Uterus (tissue), 4 donors: ENCODE data around the gene ZDHHC9. TPM values are rescaled to one million over a fixed set of nuclear protein-coding genes. Genes with fewer than 3 reads are reported as not detected.

Experiments
- DNase-seq, 2 donors: peaks; one replicate each; pipeline ENCODE4 v3.0.0-alpha.2; 2019 to 2020
- H3K27ac ChIP-seq, 2 donors: fragments of 200-600 bp; sonication (generic); 1 replicate in 1 of 2; 2 replicates in 1 of 2; pipeline ENCODE4 v1.5.1; 2016 to 2018
- H3K27me3 ChIP-seq, 2 donors: fragments of 200-600 bp; sonication (generic); one replicate each; pipeline ENCODE4 v1.5.1; 2018 to 2019; ENCODE audit warnings: control low read depth in 1 of 2
- H3K36me3 ChIP-seq, 2 donors: fragments of 200-600 bp; sonication (generic); one replicate each; pipeline ENCODE4 v1.5.1; 2019; ENCODE audit warnings: control low read depth in 1 of 2
- H3K4me1 ChIP-seq, 2 donors: fragments of 200-600 bp; sonication (generic); one replicate each; pipeline ENCODE4 v1.5.1; 2018 to 2019; ENCODE audit warnings: control low read depth in 1 of 2
- H3K4me3 ChIP-seq, 2 donors: fragments of 200-600 bp; sonication (generic); 1 replicate in 1 of 2; 2 replicates in 1 of 2; pipeline ENCODE4 v1.5.1; 2018 to 2019; ENCODE audit warnings: mild to moderate bottlenecking in 1 of 2
- H3K9me3 ChIP-seq, 2 donors: fragments of 200-600 bp; sonication (generic); one replicate each; pipeline ENCODE4 v1.5.1; 2019; ENCODE audit warnings: control low read depth in 1 of 2
- POLR2A ChIP-seq, 2 donors: fragments of 450-650 bp; IDR thresholded peaks; one replicate each; pipeline ENCODE4 v1.6.1; 2016; ENCODE audit warnings: antibody characterized with exemption in 2 of 2, mild to moderate bottlenecking in 1 of 2, moderate library complexity in 1 of 2
- intact Hi-C: fragments of 100-400 bp; cut with DNase I; formaldehyde crosslinking; loops from one replicate; pipeline ENCODE4 v1.15.1; 2023; ENCODE audit warnings: low total_unique reads
- small RNA-seq: library from RNA; depleted of rRNA; stranded (forward); fragments of <200 nt; gene quantifications from one replicate; pipeline ENCODE3, GENCODE V24; 2016
- total RNA-seq, 4 donors: library from RNA; depleted of rRNA in 3 of 4; stranded (reverse); fragments of >200 nt in 3 of 4; gene quantifications; one replicate each; pipeline versions ENCODE4 v1.1.0 to v1.2.4, GENCODE V29; 2014 to 2023
- TF ChIP-seq, protein P1 (sequence below), 4 experiments: fragments of 200-600 bp in 2 of 4; fragments of 450-650 bp in 2 of 4; sonication (generic) in 2 of 4; IDR thresholded peaks; one replicate each; pipeline ENCODE4 v1.5.1; 2016 to 2019; ENCODE audit warnings: antibody characterized with exemption in 4 of 4, mild to moderate bottlenecking in 2 of 4, moderate library complexity in 1 of 4
- donor health status: DM: yes; HTN: yes; CAD: no.

ZDHHC9 gene
- total RNA-seq, 4 donors from 2014 or later: 9.1 to 18.1 (median 14.7) TPM

DNA sequence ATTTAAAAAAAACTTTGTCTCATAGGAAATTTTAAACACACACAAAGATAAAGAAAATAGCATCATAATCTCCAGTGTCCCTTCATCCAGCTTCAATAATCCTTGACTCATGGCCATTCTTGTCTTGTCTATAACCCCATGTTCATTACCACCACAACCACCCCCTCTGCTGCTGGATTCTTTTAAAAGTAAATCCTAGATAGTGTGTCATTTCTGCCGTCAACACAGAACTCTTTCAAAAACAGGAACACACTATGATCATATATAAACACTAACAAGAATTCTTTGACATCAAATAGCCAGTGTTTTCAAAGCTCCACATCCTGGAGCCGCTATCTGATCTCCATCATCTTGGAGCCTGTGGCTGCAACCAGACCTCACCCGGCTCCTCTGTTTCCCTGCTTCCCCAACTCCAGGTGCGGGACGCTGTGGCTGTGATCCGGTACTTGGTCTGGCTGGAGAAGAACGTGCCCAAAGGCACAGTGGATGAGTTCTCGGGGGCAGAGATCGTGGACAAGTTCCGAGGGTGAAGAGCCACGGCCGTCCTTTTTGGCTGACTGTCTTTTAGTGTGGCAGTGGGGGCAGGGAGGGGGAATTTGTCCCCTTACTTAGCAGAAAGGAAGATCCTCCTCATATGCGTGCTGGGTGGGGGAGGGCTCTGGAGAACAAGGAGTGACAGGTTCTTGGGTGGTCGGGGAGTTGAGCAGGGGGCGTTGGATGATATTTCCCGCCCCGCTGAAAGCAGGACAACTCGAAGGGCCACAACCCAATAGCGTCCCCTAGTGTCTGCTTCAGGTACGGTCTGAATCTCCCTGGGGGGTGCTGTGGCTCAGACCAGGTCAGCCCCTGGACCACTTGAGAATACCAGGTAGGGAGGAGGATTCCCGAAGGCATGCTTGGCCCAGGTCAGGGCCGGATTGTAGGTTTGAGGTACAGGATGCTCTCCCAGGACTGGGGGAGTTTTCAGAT lies 89.3 kb downstream of the ZDHHC9 start:
- Histone ChIP-seq H3K36me3 (no peaks in the 10 kb centered on the region), H3K4me1 (no peaks in the 10 kb centered on the region), H3K9me3 (no peaks in the 10 kb centered on the region), H3K4me3 (no peak overlapping the region), H3K27me3 (no peaks in the 10 kb centered on the region), H3K27ac (no peak overlapping the region)
- TF ChIP-seq, protein P1, sequence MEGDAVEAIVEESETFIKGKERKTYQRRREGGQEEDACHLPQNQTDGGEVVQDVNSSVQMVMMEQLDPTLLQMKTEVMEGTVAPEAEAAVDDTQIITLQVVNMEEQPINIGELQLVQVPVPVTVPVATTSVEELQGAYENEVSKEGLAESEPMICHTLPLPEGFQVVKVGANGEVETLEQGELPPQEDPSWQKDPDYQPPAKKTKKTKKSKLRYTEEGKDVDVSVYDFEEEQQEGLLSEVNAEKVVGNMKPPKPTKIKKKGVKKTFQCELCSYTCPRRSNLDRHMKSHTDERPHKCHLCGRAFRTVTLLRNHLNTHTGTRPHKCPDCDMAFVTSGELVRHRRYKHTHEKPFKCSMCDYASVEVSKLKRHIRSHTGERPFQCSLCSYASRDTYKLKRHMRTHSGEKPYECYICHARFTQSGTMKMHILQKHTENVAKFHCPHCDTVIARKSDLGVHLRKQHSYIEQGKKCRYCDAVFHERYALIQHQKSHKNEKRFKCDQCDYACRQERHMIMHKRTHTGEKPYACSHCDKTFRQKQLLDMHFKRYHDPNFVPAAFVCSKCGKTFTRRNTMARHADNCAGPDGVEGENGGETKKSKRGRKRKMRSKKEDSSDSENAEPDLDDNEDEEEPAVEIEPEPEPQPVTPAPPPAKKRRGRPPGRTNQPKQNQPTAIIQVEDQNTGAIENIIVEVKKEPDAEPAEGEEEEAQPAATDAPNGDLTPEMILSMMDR (IDR thresholded peaks at IDR 0.05): no peak
- no peak for TF ChIP-seq POLR2A (IDR thresholded peaks at IDR 0.05)
- DNase-seq: no peak
- intact Hi-C loops: no loop called here

Small RNA genes lying within 50 kb of the gene (small RNA-seq; reads per million reads assigned to genes)
- gene RF00017: not detected

Other genes with a start within 250 kb of the ZDHHC9 start
- 1 to 10 TPM in 2 of 4 donors, not detected in 2; 1.3 to 2.6 TPM for gene APLN, start 188.9 kb downstream of the ZDHHC9 start, total RNA-seq
- gene XPNPEP2, start 104.9 kb downstream of the ZDHHC9 start, total RNA-seq: 1 to 10 TPM; 2.9 to 4.6 (median 3.9) TPM
- gene SASH3, start 63.9 kb downstream of the ZDHHC9 start, total RNA-seq: 1 to 10 TPM in 3 of 4 donors, under 1 TPM in 1; 0.26 to 4.1 (median 2.9) TPM
- gene UTP14A, start 62.3 kb upstream of the ZDHHC9 start, total RNA-seq: 10 to 100 TPM in 3 of 4 donors, 1 to 10 TPM in 1; 8.2 to 14.5 (median 13.2) TPM
- 10 to 100 TPM in 1 of 4 donors, 1 to 10 TPM in 2, under 1 TPM in 1; 0.26 to 50.8 (median 4.3) TPM for gene BCORL1, start 138.7 kb upstream of the ZDHHC9 start, total RNA-seq